SK-N-SH treated with all-trans-retinoic acid at 6 μM for 48 hours (cell line): Measurements from ENCODE around the gene ADAMTSL3.

Source experiments
- ARNTL ChIP-seq: fragments of 450-650 bp; formaldehyde crosslinking; IDR thresholded peaks from 2 replicates; pipeline ENCODE4 v1.5.0; 2020; ENCODE audit warnings: low read depth, mild to moderate bottlenecking, moderate library complexity, borderline replicate concordance
- ESRRG ChIP-seq: fragments of 250-450 bp; sonication (Bioruptor Pico); IDR thresholded peaks from 2 replicates; pipeline ENCODE4 v1.6.1; 2021; ENCODE audit warnings: mild to moderate bottlenecking
- GLIS3 ChIP-seq: fragments of 250-450 bp; sonication (Bioruptor Pico); IDR thresholded peaks from 2 replicates; pipeline ENCODE4 v1.5.0; 2020; ENCODE audit warnings: mild to moderate bottlenecking, moderate library complexity
- ISL1 ChIP-seq: fragments of 250-450 bp; sonication (Bioruptor Pico); IDR thresholded peaks from 2 replicates; pipeline ENCODE4 v2.1.2; 2022; ENCODE audit warnings: mild to moderate bottlenecking, moderate library complexity
- RARB ChIP-seq: fragments of 250-450 bp; sonication (Bioruptor Pico); IDR thresholded peaks from 2 replicates; pipeline ENCODE4 v1.8.0; 2021; ENCODE audit warnings: mild to moderate bottlenecking, moderate library complexity
- TCF4 ChIP-seq: fragments of 250-450 bp; sonication (Bioruptor Pico); IDR thresholded peaks from 2 replicates; pipeline ENCODE4 v1.8.0; 2021; ENCODE audit warnings: mild to moderate bottlenecking, moderate library complexity, borderline replicate concordance
- TOX ChIP-seq: fragments of 250-450 bp; sonication (Bioruptor Pico); IDR thresholded peaks from 2 replicates; pipeline ENCODE4 v1.8.0; 2021; ENCODE audit warnings: mild to moderate bottlenecking, moderate library complexity, borderline replicate concordance
- ZFP3 ChIP-seq: fragments of 250-450 bp; sonication (Bioruptor Pico); IDR thresholded peaks from 2 replicates; pipeline ENCODE4 v1.5.0; 2020; ENCODE audit warnings: mild to moderate bottlenecking, moderate library complexity
- ZFP30 ChIP-seq: fragments of 450-650 bp; formaldehyde crosslinking; IDR thresholded peaks from 2 replicates; pipeline ENCODE4 v1.5.0; 2022; ENCODE audit warnings: mild to moderate bottlenecking, moderate library complexity
- ZNF565 ChIP-seq: fragments of 450-650 bp; formaldehyde crosslinking; conservative IDR thresholded peaks from 2 replicates; pipeline ENCODE4 v1.5.0; 2020; ENCODE audit warnings: low read depth, mild to moderate bottlenecking, moderate library complexity
- ZNF8 ChIP-seq: fragments of 450-650 bp; formaldehyde crosslinking; IDR thresholded peaks from 2 replicates; pipeline ENCODE4 v1.5.0; 2020; ENCODE audit warnings: mild to moderate bottlenecking, moderate library complexity
- TF ChIP-seq, protein P1 (sequence below): fragments of 250-450 bp; sonication (Bioruptor Pico); IDR thresholded peaks from 2 replicates; pipeline ENCODE4 v1.5.1; 2020; ENCODE audit warnings: low read depth, mild to moderate bottlenecking, moderate library complexity
- TF ChIP-seq, protein P2 (sequence below): fragments of 250-450 bp; sonication (Bioruptor Pico); IDR thresholded peaks from 2 replicates; pipeline ENCODE4 v1.5.0; 2020; ENCODE audit warnings: mild to moderate bottlenecking, moderate library complexity
- TF ChIP-seq, protein P3 (sequence below): fragments of 250-450 bp; sonication (Bioruptor Pico); IDR thresholded peaks from 2 replicates; pipeline ENCODE4 v1.8.0; 2020; ENCODE audit warnings: mild to moderate bottlenecking, moderate library complexity, borderline replicate concordance

DNA sequence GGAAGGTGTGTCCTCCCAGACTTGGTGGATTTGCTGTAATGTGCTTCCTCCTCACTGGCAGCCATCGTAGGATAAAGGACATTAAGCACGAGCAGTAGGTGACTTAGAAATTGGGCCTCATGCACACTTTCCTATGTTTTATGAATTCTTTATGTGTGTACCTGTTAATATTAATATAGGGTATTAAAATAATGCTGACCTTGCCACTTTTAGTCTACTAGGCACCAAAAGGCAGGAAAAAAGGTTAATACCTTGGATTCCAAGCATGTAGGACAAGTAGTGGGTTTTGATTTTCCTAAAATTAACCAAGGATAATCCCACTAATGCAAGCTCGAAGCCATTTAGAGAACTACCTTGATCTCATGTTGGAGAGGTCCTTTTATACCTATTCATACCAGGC is 55.9 kb downstream of the ADAMTSL3 start:
- TF ChIP-seq TCF4 (CRISPR knock-in tag) (no peak), ZNF8 (CRISPR knock-in tag) (no peak), ARNTL (CRISPR knock-in tag) (no peak), ZFP30 (CRISPR knock-in tag) (no peak), ISL1 (CRISPR knock-in tag) (no peak), GLIS3 (CRISPR knock-in tag) (no peak), ZNF565 (CRISPR knock-in tag) (no peak), ZFP3 (no peak), RARB (no peak), ESRRG (CRISPR knock-in tag) (no peak), TOX (CRISPR knock-in tag) (no peak)
- TF ChIP-seq, protein P1, sequence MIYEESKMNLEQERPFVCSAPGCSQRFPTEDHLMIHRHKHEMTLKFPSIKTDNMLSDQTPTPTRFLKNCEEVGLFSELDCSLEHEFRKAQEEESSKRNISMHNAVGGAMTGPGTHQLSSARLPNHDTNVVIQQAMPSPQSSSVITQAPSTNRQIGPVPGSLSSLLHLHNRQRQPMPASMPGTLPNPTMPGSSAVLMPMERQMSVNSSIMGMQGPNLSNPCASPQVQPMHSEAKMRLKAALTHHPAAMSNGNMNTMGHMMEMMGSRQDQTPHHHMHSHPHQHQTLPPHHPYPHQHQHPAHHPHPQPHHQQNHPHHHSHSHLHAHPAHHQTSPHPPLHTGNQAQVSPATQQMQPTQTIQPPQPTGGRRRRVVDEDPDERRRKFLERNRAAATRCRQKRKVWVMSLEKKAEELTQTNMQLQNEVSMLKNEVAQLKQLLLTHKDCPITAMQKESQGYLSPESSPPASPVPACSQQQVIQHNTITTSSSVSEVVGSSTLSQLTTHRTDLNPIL (CRISPR knock-in tag): no peak
- TF ChIP-seq, protein P2, sequence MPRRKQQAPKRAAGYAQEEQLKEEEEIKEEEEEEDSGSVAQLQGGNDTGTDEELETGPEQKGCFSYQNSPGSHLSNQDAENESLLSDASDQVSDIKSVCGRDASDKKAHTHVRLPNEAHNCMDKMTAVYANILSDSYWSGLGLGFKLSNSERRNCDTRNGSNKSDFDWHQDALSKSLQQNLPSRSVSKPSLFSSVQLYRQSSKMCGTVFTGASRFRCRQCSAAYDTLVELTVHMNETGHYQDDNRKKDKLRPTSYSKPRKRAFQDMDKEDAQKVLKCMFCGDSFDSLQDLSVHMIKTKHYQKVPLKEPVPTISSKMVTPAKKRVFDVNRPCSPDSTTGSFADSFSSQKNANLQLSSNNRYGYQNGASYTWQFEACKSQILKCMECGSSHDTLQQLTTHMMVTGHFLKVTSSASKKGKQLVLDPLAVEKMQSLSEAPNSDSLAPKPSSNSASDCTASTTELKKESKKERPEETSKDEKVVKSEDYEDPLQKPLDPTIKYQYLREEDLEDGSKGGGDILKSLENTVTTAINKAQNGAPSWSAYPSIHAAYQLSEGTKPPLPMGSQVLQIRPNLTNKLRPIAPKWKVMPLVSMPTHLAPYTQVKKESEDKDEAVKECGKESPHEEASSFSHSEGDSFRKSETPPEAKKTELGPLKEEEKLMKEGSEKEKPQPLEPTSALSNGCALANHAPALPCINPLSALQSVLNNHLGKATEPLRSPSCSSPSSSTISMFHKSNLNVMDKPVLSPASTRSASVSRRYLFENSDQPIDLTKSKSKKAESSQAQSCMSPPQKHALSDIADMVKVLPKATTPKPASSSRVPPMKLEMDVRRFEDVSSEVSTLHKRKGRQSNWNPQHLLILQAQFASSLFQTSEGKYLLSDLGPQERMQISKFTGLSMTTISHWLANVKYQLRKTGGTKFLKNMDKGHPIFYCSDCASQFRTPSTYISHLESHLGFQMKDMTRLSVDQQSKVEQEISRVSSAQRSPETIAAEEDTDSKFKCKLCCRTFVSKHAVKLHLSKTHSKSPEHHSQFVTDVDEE (CRISPR knock-in tag): no peak
- TF ChIP-seq, protein P3, sequence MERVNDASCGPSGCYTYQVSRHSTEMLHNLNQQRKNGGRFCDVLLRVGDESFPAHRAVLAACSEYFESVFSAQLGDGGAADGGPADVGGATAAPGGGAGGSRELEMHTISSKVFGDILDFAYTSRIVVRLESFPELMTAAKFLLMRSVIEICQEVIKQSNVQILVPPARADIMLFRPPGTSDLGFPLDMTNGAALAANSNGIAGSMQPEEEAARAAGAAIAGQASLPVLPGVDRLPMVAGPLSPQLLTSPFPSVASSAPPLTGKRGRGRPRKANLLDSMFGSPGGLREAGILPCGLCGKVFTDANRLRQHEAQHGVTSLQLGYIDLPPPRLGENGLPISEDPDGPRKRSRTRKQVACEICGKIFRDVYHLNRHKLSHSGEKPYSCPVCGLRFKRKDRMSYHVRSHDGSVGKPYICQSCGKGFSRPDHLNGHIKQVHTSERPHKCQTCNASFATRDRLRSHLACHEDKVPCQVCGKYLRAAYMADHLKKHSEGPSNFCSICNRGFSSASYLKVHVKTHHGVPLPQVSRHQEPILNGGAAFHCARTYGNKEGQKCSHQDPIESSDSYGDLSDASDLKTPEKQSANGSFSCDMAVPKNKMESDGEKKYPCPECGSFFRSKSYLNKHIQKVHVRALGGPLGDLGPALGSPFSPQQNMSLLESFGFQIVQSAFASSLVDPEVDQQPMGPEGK: no peak
